ENCODE measurements around the gene SAFB. TPM values are rescaled to one million over a fixed set of nuclear protein-coding genes. Genes with fewer than 3 reads are reported as not detected.
"Not testable (repeated sequence)": the region's sequence is repeated elsewhere in the genome, so short reads cannot be mapped to it uniquely, and the experiment has no call there.

The SAFB gene
- total RNA-seq, 1 experiment from 2014 or later, result 44.4 TPM

DNA sequence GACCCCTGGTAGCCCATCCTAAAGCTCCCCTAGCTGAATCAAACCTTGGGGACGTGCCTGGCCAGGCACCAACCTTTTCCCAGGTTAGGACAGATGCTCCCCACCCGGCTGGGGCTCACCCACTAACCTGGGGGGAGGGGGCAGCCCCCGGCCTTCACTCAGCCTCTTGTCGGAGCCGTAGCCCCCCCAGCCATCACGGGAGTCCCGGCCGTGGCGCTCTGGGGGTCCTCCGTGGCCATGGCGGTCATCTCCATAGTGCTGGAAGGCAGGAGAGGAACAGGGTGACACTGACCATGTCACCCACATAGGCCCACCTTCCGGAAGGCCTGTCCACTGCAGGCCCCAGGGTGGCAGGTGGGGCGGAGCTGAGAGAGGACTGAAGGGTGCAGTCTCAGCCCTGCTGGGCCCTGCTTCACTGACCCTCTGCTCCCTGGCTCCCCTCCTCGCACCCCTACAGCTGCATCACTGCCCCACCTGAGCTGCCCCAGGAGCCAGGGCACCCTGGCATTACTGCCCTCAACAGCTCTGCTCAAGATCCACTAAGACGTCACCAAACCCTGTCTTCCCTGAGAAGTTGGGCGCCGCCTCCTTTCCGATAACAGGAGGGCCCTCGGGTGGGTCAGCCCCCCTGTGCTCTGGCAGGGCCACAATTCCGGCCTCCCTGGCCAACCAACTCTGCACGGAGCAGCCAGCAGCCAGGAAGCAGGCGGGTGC, 32.6 kb upstream of the SAFB start:
- no peaks in the 10 kb centered on the region for H3K27me3 ChIP-seq (ENCODE audit: control insufficient read depth, insufficient read depth, low read length)
- peaks cover 29% of the 10 kb centered on the region for H3K36me3 ChIP-seq (replicated peaks; ENCODE audit: control insufficient read depth, insufficient read depth, low read length)
- DNase-seq, result no peak
- no peak overlapping the region for H3K4me3 ChIP-seq (ENCODE audit: insufficient read depth, low read depth, low read length)

DNA sequence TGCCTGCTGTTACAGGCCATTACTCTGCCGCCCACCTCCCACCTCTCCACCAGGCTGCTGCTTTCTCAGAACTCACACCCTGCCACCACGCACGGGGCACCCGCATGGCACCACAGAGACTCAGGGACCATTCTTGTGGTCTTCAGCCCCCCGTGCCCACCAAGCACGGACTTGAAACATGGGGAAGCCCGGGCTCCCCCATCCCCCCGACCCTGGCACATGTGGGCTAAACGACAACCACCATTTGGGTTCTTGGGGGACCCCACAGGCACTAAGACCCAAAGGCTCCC, 32.1 kb upstream of the SAFB start:
- no peak overlapping the region for H3K4me3 ChIP-seq (ENCODE audit: insufficient read depth, low read depth, low read length)
- H3K36me3 ChIP-seq (replicated peaks; ENCODE audit: control insufficient read depth, insufficient read depth, low read length), result peaks cover 32% of the 10 kb centered on the region
- H3K27me3 ChIP-seq (ENCODE audit: control insufficient read depth, insufficient read depth, low read length), result no peaks in the 10 kb centered on the region
- DNase-seq, result no peak

DNA sequence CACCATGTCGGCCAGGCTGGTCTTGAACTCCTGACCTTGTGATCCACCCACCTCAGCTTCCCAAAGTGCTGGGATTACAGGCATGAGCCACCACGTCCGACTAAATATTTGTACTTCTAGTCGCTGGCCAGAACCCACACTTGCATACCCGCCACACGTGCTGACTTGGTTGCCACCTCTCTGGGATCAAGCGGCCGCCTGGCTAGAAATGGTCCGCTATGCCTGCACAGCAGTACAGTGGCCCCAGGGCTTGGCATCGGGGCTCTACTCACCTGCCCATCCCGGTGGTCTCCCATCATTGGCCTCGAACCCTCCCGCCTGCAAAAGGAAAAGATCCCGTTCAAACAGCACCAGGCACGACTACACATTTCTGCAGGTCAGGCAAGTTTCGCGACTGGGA, 31.4 kb upstream of the SAFB start:
- Histone ChIP-seq H3K36me3 (replicated peaks; ENCODE audit: control insufficient read depth, insufficient read depth, low read length) (peaks cover 33% of the 10 kb centered on the region), H3K27me3 (ENCODE audit: control insufficient read depth, insufficient read depth, low read length) (no peaks in the 10 kb centered on the region), H3K4me3 (ENCODE audit: insufficient read depth, low read depth, low read length) (no peak overlapping the region)
- no peak for DNase-seq

DNA sequence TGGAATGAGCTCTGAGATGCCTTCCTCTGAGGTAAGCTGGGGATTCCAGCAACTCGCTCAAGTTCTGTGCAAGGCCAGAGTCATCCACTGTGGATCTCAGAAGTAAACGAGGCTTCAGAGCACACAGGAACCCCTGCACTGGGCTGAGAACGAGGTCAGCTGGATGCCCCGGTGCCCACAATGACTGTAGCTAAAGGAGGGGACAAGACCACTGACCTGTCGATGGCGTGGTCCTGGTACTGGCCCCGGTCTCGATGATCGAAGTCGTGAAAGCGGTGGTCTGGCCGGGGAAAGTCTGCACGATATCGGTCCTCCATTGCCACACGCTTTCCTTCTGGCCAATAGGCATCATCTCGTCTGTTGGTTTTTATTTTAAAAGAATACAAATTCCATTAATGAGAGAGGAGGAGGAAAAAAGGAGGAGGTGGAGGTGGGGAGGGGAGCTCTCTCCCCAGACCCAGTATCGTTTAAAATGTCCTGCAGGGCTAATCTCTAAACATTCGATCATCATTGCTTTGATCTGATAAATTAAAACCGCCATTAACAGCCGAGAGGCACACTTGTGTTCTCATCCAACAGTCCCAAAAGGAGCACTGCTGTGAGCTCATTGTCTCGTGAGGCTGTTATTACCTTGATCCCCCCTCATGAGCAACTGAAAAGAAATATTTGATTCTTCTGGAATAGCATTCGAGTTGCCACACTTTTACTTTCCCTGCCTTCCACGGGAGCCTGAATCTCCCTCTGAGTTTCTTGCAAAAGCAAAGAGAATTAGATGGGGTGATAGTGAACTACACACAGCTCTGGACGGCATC, 30.1 kb upstream of the SAFB start:
- H3K36me3 ChIP-seq (replicated peaks; ENCODE audit: control insufficient read depth, insufficient read depth, low read length), result peaks cover 40% of the 10 kb centered on the region
- H3K27me3 ChIP-seq (ENCODE audit: control insufficient read depth, insufficient read depth, low read length), result no peaks in the 10 kb centered on the region
- no peak for DNase-seq
- no peak overlapping the region for H3K4me3 ChIP-seq (ENCODE audit: insufficient read depth, low read depth, low read length)

DNA sequence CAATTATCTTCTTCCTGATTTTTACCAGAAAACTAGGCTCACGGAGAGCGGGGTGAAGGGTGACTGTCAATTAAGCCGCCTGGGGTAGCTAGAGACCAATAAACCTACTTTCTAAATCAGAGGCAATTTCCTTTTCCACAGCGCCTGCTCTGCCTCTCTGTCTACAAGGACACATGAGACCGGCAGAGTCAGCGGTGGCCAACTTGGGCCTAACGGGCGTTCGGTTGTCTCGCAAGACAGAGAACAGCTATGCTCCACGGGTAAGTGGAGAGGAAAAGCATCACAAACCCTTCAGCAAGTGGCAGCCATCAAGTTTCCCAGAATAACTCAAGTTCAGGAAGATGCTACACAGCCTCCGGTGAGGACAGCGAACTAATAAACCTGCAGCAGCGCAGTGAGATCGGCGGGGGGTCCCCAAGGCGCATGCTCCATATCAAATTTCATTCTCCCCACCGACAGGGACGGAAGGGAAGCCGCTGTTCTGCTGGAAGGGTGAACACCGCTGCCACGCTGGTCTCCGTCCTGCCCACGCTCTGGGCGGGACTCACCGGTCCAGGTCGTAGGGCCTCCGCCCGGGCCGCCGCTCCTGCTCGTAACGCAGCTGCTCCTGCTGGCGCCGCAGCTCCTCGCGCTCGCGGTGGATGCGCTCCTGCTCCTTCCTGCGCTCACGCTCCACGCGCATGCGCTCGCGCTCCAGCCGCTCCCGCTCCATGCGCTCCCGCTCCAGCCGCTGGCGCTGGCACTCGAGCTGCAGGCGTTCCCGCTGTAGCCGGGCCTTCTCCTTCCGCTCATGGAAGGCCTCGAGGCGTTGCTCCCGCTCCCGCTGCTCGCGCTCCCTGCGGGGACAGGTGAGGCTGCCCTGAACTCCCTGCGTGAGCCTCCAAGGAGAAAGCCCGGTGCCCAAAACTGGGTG, 29.3 kb upstream of the SAFB start:
- DNase-seq, result no peak
- peaks cover 42% of the 10 kb centered on the region for H3K36me3 ChIP-seq (replicated peaks; ENCODE audit: control insufficient read depth, insufficient read depth, low read length)
- H3K4me3 ChIP-seq (ENCODE audit: insufficient read depth, low read depth, low read length), result no peak overlapping the region
- no peaks in the 10 kb centered on the region for H3K27me3 ChIP-seq (ENCODE audit: control insufficient read depth, insufficient read depth, low read length)

DNA sequence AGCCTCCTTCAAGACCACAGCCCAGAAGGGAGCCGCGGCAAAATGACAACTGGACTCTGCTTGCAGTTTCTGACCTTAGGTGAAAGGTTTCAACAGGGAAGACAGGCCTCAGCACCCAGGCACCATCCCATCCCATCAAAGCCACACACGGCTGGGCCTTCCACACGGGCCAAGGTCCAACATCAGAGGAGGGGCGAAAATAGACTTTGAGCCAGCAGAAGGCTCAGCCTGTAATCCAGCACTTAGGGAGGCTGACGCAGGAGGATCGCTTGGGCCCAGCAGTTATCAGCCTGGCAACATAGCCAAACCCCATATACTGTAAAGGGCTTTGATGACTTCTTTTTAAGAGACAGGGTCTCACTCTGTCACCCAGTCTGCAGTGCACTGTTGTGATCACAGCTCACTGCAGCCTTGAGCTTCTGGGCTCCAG, 28.3 kb upstream of the SAFB start:
- no peak overlapping the region for H3K4me3 ChIP-seq (ENCODE audit: insufficient read depth, low read depth, low read length)
- H3K27me3 ChIP-seq (ENCODE audit: control insufficient read depth, insufficient read depth, low read length), result no peaks in the 10 kb centered on the region
- DNase-seq, result no peak
- H3K36me3 ChIP-seq (replicated peaks; ENCODE audit: control insufficient read depth, insufficient read depth, low read length), result peaks cover 47% of the 10 kb centered on the region

DNA sequence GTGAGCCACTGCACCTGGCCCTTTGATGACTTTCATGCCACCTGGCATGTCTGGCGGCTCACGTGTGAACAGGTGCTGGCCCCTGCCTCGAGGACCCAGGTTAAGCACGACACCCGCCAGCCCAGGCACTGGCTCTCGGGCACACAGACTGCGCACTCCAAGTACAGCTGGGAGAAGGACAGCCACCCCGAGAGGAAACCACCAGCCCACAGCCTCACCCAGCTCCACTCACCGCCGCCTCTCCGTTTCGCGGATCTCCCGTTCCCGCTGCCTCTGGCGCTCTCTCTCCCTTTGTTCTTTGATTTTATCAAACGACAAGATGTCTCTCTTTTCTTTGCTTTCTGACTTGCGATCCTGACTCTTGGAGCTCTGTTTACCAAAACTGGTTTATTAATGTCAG, 27.8 kb upstream of the SAFB start:
- H3K36me3 ChIP-seq (replicated peaks; ENCODE audit: control insufficient read depth, insufficient read depth, low read length), result peaks cover 49% of the 10 kb centered on the region
- no peaks in the 10 kb centered on the region for H3K27me3 ChIP-seq (ENCODE audit: control insufficient read depth, insufficient read depth, low read length)
- H3K4me3 ChIP-seq (ENCODE audit: insufficient read depth, low read depth, low read length), result no peak overlapping the region
- DNase-seq, result no peak

DNA sequence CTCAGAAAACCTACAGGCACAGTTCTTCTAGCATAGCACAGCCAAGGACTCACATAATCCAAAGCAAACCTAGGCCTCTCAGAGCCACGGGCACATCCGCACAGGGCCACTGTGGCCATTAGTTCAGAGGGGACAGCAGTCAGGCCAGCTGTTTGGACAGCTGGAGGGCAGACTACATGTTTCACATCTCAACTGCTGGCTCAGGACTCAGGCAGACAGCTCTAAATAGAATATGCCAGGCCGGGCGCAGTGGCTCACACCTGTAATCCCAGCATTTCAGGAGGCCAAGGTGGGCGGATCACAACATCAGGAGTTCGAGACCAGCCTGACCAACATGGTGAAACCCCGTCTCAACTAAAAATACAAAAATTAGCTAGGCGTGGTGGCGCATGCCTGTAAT, 27.1 kb upstream of the SAFB start:
- no peak for DNase-seq
- Histone ChIP-seq H3K27me3 (ENCODE audit: control insufficient read depth, insufficient read depth, low read length) (no peaks in the 10 kb centered on the region), H3K4me3 (ENCODE audit: insufficient read depth, low read depth, low read length) (no peak overlapping the region), H3K36me3 (replicated peaks; ENCODE audit: control insufficient read depth, insufficient read depth, low read length) (peaks cover 49% of the 10 kb centered on the region)

DNA sequence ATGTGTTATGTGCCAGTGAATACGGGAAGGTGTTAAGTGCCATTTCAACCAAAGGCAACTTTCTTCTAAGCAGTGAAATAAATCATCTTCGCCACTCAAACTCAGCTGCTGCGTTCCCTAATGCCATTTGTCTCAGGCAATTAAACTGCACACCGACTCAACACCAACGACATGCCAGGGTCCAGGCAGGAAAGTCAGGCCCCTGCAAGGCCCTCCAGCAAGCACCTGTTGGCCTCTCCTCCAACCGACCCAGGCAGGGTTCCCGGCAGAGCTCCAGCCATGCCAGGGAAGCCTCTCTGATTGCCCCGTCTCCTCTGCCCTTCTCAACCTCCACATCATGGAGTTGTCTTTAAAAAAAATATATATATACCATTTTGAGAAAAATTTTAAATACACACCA, 22.1 kb upstream of the SAFB start:
- Histone ChIP-seq H3K27me3 (ENCODE audit: control insufficient read depth, insufficient read depth, low read length) (no peaks in the 10 kb centered on the region), H3K4me3 (ENCODE audit: insufficient read depth, low read depth, low read length) (no peak overlapping the region), H3K36me3 (replicated peaks; ENCODE audit: control insufficient read depth, insufficient read depth, low read length) (peaks cover 45% of the 10 kb centered on the region)
- DNase-seq, result no peak

DNA sequence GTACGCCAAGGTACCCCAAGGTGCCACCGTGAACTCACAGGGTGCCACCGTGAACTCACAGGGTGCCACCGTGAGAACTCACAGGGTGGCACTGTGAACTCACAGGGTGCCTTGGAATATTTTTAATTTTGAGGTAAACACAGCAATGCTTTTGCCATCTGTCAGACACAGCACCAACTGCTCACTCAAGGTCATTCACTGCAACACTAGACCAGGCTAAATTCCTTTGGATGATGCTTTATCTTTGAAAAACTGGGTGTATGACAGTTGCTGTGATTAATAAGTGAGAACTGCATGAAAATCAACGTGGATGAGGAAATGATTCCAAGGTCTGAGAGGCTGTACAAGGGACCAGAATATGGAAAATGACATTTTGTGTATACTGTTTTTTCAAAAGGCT, 19.3 kb upstream of the SAFB start:
- Histone ChIP-seq H3K4me3 (ENCODE audit: insufficient read depth, low read depth, low read length) (no peak overlapping the region), H3K27me3 (ENCODE audit: control insufficient read depth, insufficient read depth, low read length) (no peaks in the 10 kb centered on the region), H3K36me3 (replicated peaks; ENCODE audit: control insufficient read depth, insufficient read depth, low read length) (peaks cover 39% of the 10 kb centered on the region)
- no peak for DNase-seq

DNA sequence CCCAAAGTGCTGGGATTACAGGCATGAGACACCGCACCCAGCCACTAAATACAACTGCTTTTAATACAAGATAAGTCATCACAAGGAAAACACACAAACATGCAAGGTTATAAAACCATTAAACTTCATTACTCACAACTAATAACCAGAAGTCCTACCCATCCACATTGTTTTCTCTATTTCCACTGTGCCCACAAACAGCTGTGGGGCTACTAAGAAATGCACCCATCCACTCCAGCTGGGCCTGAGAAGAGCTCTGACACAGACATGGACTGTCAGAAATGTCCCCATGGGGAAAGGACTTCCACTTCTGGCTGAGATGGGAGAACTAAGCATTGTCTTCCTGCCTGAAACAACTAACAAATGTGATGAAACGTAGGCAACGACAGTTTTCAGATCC, 17.5 kb upstream of the SAFB start:
- no peaks in the 10 kb centered on the region for H3K27me3 ChIP-seq (ENCODE audit: control insufficient read depth, insufficient read depth, low read length)
- peaks cover 38% of the 10 kb centered on the region for H3K36me3 ChIP-seq (replicated peaks; ENCODE audit: control insufficient read depth, insufficient read depth, low read length)
- H3K4me3 ChIP-seq (ENCODE audit: insufficient read depth, low read depth, low read length), result no peak overlapping the region
- DNase-seq, result no peak

DNA sequence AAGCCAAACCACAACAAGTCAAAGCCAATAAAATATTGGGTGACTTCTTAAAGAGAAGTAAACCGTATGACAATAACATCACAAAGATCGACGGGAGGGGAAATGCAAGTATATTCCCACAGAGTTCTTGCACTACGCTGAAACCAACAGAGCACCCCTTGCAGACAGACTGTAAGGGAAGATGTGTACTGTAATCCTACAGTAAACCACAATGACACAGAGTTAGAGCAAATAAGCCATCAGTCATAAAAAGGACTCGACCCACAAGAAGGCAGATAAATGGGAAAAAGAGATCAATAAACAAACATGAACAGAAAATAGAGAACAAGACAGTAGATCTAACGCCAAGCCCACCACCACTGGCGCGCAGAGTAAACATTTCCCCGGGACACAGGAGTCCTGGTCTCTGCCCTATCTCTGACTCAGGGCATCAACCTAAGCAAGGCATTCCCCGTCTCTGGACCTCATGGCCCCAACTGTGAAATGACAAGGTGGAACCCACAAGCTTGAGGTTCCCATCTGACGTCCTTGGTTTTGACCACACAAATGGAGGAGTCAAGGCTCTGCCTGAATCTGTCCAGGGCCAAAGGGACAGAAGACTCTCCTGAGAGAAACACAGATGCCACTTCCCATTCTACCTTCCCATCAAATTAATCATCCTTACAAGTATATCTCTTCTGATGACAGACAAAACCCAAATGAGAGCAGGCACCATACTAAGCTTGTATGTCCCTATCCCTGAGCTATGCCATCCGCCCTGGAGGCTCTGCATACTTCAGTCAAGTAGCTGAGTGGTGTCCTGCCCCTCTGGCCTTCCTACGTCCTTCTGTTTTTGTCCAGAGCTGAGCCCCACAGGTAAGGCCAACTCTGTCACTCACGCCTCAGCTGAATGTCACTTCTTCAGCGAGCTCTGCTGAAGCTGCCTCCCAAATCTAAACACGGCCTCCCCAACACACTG, 15.3 kb upstream of the SAFB start:
- H3K36me3 ChIP-seq (replicated peaks; ENCODE audit: control insufficient read depth, insufficient read depth, low read length), result peaks cover 39% of the 10 kb centered on the region
- H3K27me3 ChIP-seq (ENCODE audit: control insufficient read depth, insufficient read depth, low read length), result no peaks in the 10 kb centered on the region
- H3K4me3 ChIP-seq (ENCODE audit: insufficient read depth, low read depth, low read length), result no peak overlapping the region
- no peak for DNase-seq

DNA sequence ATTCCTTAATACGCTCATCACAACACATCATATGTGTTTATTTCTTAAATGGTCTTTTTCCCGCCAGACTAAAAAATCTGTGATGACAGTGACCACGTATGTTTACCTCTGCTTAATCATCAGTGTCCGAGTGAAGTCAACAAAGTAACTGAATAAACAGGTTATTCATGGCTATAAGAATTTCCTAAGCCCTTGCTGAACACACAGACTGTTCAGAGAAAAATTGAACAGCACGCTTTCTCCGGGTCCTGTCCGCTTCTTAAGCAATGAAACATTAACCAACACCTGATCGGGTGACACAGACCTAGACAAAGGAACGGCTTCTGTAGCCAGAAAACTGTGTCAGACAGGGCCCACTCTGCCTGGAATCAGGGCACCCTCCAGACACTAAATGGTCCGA, 14.6 kb upstream of the SAFB start:
- H3K4me3 ChIP-seq (ENCODE audit: insufficient read depth, low read depth, low read length), result no peak overlapping the region
- H3K36me3 ChIP-seq (replicated peaks; ENCODE audit: control insufficient read depth, insufficient read depth, low read length), result peaks cover 41% of the 10 kb centered on the region
- no peak for DNase-seq
- no peaks in the 10 kb centered on the region for H3K27me3 ChIP-seq (ENCODE audit: control insufficient read depth, insufficient read depth, low read length)

DNA sequence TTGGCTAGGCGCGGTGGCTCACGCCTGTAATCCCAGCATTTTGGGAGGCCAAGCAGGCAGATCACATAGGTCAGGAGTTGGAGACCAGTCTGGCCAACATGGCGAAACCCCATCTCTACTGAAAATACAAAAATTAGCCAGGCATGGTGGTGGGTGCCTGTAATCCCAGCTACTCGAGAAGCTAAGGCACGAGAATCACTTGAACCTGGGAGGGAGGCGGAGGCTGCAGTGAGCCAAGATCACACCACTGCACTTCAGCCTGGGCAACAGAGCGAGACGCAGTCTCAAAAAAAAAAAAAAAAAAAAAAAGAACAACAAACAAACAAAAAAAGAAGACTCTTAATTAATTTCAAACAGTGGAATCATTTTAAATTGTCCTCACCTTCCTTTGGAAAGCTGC, 14.1 kb upstream of the SAFB start:
- not testable (repeated sequence) for H3K4me3 ChIP-seq (ENCODE audit: insufficient read depth, low read depth, low read length); H3K27me3 ChIP-seq (ENCODE audit: control insufficient read depth, insufficient read depth, low read length); DNase-seq
- peaks cover 42% of the 10 kb centered on the region for H3K36me3 ChIP-seq (replicated peaks; ENCODE audit: control insufficient read depth, insufficient read depth, low read length)
